ENCODE results near the gene FAM171A1. TPM values are rescaled to one million over a fixed set of nuclear protein-coding genes. Genes with fewer than 3 reads are reported as not detected.

Gene FAM171A1
- total and polyA plus RNA-seq, 2 donors (not counting 3 experiments of a cell fraction or from before 2014, with no cell fraction given): 56.3 to 75.8 TPM

- CTCF ChIA-PET: interaction anchor here (0.8 to 4.9 kb wide), 10 partner anchors 9 to 161 kb away, joined by 3 to 24 read pairs (median 4); partner anchors contain the start of genes FAM171A1 and NMT2
- Histone ChIP-seq H2AFZ (ENCODE audit: low read depth, low read length) (no peak overlapping the region), H3K4me2 (ENCODE audit: insufficient read depth, low read length) (no peak overlapping the region), H3K27ac (ENCODE audit: insufficient read depth, low read depth, low read length) (no peak overlapping the region), H3K27me3 (ENCODE audit: control insufficient read depth in 2 of 2, insufficient read depth in 2 of 2, low read length in 2 of 2) (no peaks in the 10 kb centered on the region), H3K9me1 (replicated peaks; ENCODE audit: control insufficient read depth, extremely low read depth, insufficient read depth, low read length) (no peaks in the 10 kb centered on the region), H3K79me2 (ENCODE audit: control insufficient read depth, insufficient read depth, low read length) (peaks cover 13% of the 10 kb centered on the region), H3K9me3 (replicated peaks; ENCODE audit: control insufficient read depth, insufficient read depth, low read length) (no peaks in the 10 kb centered on the region), H3K4me3 (replicated peaks in 1 of 3; ENCODE audit: insufficient read depth in 1 of 3, low read depth in 1 of 3, low read length in 3 of 3) (no peak overlapping the region), H3K4me1 (ENCODE audit: control insufficient read depth, extremely low read depth, insufficient read depth, low read length) (peaks cover 11% of the 10 kb centered on the region), H4K20me1 (replicated peaks; ENCODE audit: control insufficient read depth, extremely low read depth, insufficient read depth, low read length) (no peaks in the 10 kb centered on the region), H3K36me3 (ENCODE audit: control insufficient read depth in 2 of 2, extremely low read depth in 1 of 2, insufficient read depth in 2 of 2, low read length in 2 of 2) (peaks cover 12 to 13% of the 10 kb centered on the region in 2 experiments), H3K9ac (replicated peaks; ENCODE audit: extremely low read depth, insufficient read depth, low read length) (no peak overlapping the region)
- dilution Hi-C loops (cut with MboI; ENCODE audit: extremely low pct_ligation_motif_present, low sequenced_read_pairs) (no loop called here), intact Hi-C loops (cut with micrococcal nuclease) (loop anchor here (1.0 kb wide), 1 partner anchor 159 kb away; no protein-coding TSS in a partner anchor)
- BruUV-seq (replicated peaks): no TSS peak
- no peak for FAIRE-seq
- POLR2A ChIA-PET: no interaction called here
- DNase-seq (ENCODE audit: low read depth, low spot score): no peak
- TF ChIP-seq MAX (IDR thresholded peaks at IDR 0.05; ENCODE audit: insufficient read depth, insufficient read length) (no peak), MYC (IDR thresholded peaks at IDR 0.05; ENCODE audit: low read depth, low read length) (no peak), GATA2 (IDR thresholded peaks at IDR 0.05; ENCODE audit: insufficient read depth, insufficient read length, low read depth, low read length) (no peak), FOS (IDR thresholded peaks at IDR 0.05; ENCODE audit: borderline replicate concordance, insufficient read depth, low read length) (no peak), CTCF (IDR thresholded peaks at IDR 0.05; ENCODE audit: extremely low read depth in 1 of 2, insufficient read depth in 1 of 2, low read depth in 1 of 2, low read length in 2 of 2) (no peak), POLR2AphosphoS5 (IDR thresholded peaks at IDR 0.05; ENCODE audit: insufficient read depth, low read depth, low read length) (no peak), JUN (IDR thresholded peaks at IDR 0.05; ENCODE audit: borderline replicate concordance, insufficient read depth, insufficient read length, low read depth) (no peak), POLR2A (IDR thresholded peaks at IDR 0.05; ENCODE audit: low read depth, low read length) (no peak)
Measured at GRCh38 chr10:15210521-15210920, 160.6 kb downstream of the FAM171A1 start.

Data from endothelial cell of umbilical vein (primary cell).